GM12878 (cell line): Measurements from ENCODE around the gene NAA35. TPM values are rescaled to one million over a fixed set of nuclear protein-coding genes. Genes with fewer than 3 reads are reported as not detected.

ENCODE experiments used
- ATAC-seq: fragments of 200-7000 bp; cut with Tn5 transposase; 3 replicates; pipeline ENCODE4 v1.9.1; 2020; ENCODE audit warnings: mild to moderate bottlenecking, moderate library complexity
- BruUV-seq: library from RNA; stranded (reverse); fragments of 400-500 nt; replicated peaks from 2 replicates; lab custom pipeline; 2021; lab: Mats Ljungman, UMichigan
- CTCF ChIA-PET: fragments of 300-600 bp; sonication (Branson Sonifier 250); formaldehyde crosslinking; extraction: SDS; loops from one replicate; lab custom pipeline; 2021; ENCODE audit warnings: inconsistent platforms; lab: Yijun Ruan, JAX
- POLR2A ChIA-PET: fragments of 350-600 bp; formaldehyde crosslinking; extraction: SDS; loops from one replicate; lab custom pipeline; 2021; ENCODE audit warnings: inconsistent platforms; lab: Charles Lee
- RAD21 ChIA-PET: fragments of 300-600 bp; sonication (Branson Sonifier 250); formaldehyde crosslinking; loops from one replicate; lab custom pipeline; 2023; ENCODE audit warnings: antibody characterized with exemption; ENCODE audit not compliant: unreplicated experiment; lab: Charles Lee
- SMC1A ChIA-PET: fragments of 300-600 bp; sonication (Branson Sonifier 250); formaldehyde crosslinking; loops from one replicate; lab custom pipeline; 2023; ENCODE audit not compliant: unreplicated experiment, uncharacterized antibody; lab: Charles Lee
- DNase-seq: peaks from one replicate; pipeline ENCODE4 v3.0.0-alpha.2; 2011; ENCODE audit warnings: low read depth, low spot score
- FAIRE-seq: peaks from 3 replicates; lab custom pipeline; 2011; peaks lifted over from hg19 to GRCh38; lab: Jason Lieb, UNC
- H2AFZ ChIP-seq: 2 replicates; pipeline ENCODE4 v1.6.0; 2011; ENCODE audit warnings: low read depth, low read length, control low read depth; ENCODE audit not compliant: control insufficient read depth
- H3K27ac ChIP-seq: 2 replicates; pipeline ENCODE4 v1.5.1; 2011; ENCODE audit warnings: control low read depth; ENCODE audit not compliant: control insufficient read depth, insufficient read depth
- H3K27me3 ChIP-seq, 2 experiments: replicated peaks in 1 of 2; 2 replicates each; pipeline versions ENCODE4 v1.6.0 to v1.6.1; 2011; ENCODE audit warnings: low read length in 1 of 2; ENCODE audit not compliant: control insufficient read depth in 2 of 2, insufficient read depth in 2 of 2
- H3K36me3 ChIP-seq, 2 experiments: 2 replicates each; pipeline ENCODE4 v1.5.1; 2011; ENCODE audit warnings: low read length in 1 of 2; ENCODE audit not compliant: control insufficient read depth in 2 of 2, insufficient read depth in 2 of 2
- H3K4me1 ChIP-seq: 2 replicates; pipeline ENCODE4 v1.6.1; 2011; ENCODE audit warnings: mild to moderate bottlenecking, low read length, moderate library complexity, mixed read lengths; ENCODE audit not compliant: control insufficient read depth, insufficient read depth
- H3K4me2 ChIP-seq: 2 replicates; pipeline ENCODE4 v1.6.0; 2011; ENCODE audit warnings: control low read depth; ENCODE audit not compliant: control insufficient read depth, insufficient read depth
- H3K4me3 ChIP-seq: fragments of 200-600 bp; sonication (generic); 2 replicates; pipeline ENCODE4 v1.5.1; 2016
- H3K79me2 ChIP-seq: 2 replicates; pipeline ENCODE4 v1.6.0; 2011; ENCODE audit warnings: low read length; ENCODE audit not compliant: control insufficient read depth, insufficient read depth
- H3K9ac ChIP-seq: 2 replicates; pipeline ENCODE4 v1.8.0; 2011; ENCODE audit warnings: low read length, control low read depth, mixed read lengths; ENCODE audit not compliant: control insufficient read depth, insufficient read depth
- H3K9me3 ChIP-seq: replicated peaks from 3 replicates; pipeline ENCODE4 v1.5.1; 2011; ENCODE audit warnings: mild to moderate bottlenecking, low read length; ENCODE audit not compliant: control insufficient read depth, insufficient read depth
- H4K20me1 ChIP-seq: 2 replicates; pipeline ENCODE4 v1.6.0; 2011; ENCODE audit not compliant: control insufficient read depth, insufficient read depth
- CBX3 ChIP-seq: fragments of 200-600 bp; sonication (generic); IDR thresholded peaks from 2 replicates; pipeline ENCODE4 v1.6.1; 2016; ENCODE audit warnings: low read depth, borderline replicate concordance
- FOS ChIP-seq: IDR thresholded peaks from 3 replicates; pipeline ENCODE4 v1.6.1; 2011; ENCODE audit warnings: borderline replicate concordance; ENCODE audit not compliant: insufficient read length; ENCODE audit errors: extremely low read depth
- POLR2A ChIP-seq: IDR thresholded peaks from 2 replicates; pipeline ENCODE4 v1.6.1; 2011; ENCODE audit warnings: low read depth, mild to moderate bottlenecking, low read length
- SUPT20H ChIP-seq: IDR thresholded peaks from 2 replicates; pipeline ENCODE4 v1.6.1; 2011; ENCODE audit warnings: low read depth, mild to moderate bottlenecking, low read length, moderate library complexity, borderline replicate concordance; ENCODE audit not compliant: control insufficient read depth
- TAF1 ChIP-seq: IDR thresholded peaks from 2 replicates; pipeline ENCODE4 v1.6.1; 2011; ENCODE audit warnings: mild to moderate bottlenecking, low read depth, low read length, borderline replicate concordance
- YBX1 ChIP-seq: fragments of 450-650 bp; IDR thresholded peaks from 2 replicates; pipeline ENCODE4 v1.6.1; 2016; ENCODE audit warnings: antibody characterized with exemption
- whole genome bisulfite sequencing: methylation state at CpG from one replicate; pipeline ENCODE4 v1.1.6; 2016; ENCODE audit warnings: low lambda C conversion rate; ENCODE audit not compliant: insufficient replicate concordance, insufficient coverage; ENCODE audit errors: missing lambda C conversion rate; 5-methylcytosine and 5-hydroxymethylcytosine counted together
- in situ Hi-C: fragments of 300-500 bp; cut with MboI; formaldehyde crosslinking; loops from 9 replicates; pipeline ENCODE4 v1.14.3; 2018; ENCODE audit warnings: mixed read lengths
- intact Hi-C: fragments of 100-400 bp; cut with micrococcal nuclease; formaldehyde crosslinking; loops from one replicate; pipeline ENCODE4 v1.14.2; 2022; ENCODE audit not compliant: unreplicated experiment
- polyA plus RNA-seq, 11 experiments: library from polyadenylated mRNA; depleted of rRNA in 4 of 11; unstranded in 6 of 11; stranded (reverse) in 5 of 11; fragments of >200 nt; fragmentation: Nextera tagmentation in 4 of 11; fragmentation: Illumina TruSeq in 1 of 11; extraction: Ambion mirVana in 4 of 11; extraction: Trizol in 1 of 11; gene quantifications; 1 replicate in 1 of 11; 2 replicates in 10 of 11; pipeline versions ENCODE4 v1.2.1 to v1.2.3, GENCODE V29; 2011 to 2016; ENCODE audit warnings: inconsistent platforms in 2 of 11, missing spikeins in 2 of 11, low read depth in 1 of 11
- total RNA-seq, 4 experiments: library from RNA; depleted of rRNA in 3 of 4; stranded (reverse); fragments of >200 nt in 3 of 4; fragmentation: Illumina TruSeq in 1 of 4; extraction: Trizol in 1 of 4; gene quantifications; 2 replicates each; pipeline versions ENCODE4 v1.2.1 to v1.2.3, GENCODE V29; 2013 to 2021
- TF ChIP-seq, protein P1 (sequence below): fragments of 450-650 bp; conservative IDR thresholded peaks from 2 replicates; pipeline ENCODE4 v1.6.1; 2017; ENCODE audit warnings: mild to moderate bottlenecking, moderate library complexity
- TF ChIP-seq, protein P2 (sequence below): fragments of 150-350 bp; IDR thresholded peaks from 2 replicates; pipeline ENCODE4 v1.6.1; 2016; ENCODE audit warnings: low read depth, low read length

Gene NAA35
- total and polyA plus RNA-seq, 10 of the 15 experiments (the other 5 are each of a cell fraction or from before 2014, with no cell fraction given) = 15.5 to 38.0 (median 26.9) TPM

DNA sequence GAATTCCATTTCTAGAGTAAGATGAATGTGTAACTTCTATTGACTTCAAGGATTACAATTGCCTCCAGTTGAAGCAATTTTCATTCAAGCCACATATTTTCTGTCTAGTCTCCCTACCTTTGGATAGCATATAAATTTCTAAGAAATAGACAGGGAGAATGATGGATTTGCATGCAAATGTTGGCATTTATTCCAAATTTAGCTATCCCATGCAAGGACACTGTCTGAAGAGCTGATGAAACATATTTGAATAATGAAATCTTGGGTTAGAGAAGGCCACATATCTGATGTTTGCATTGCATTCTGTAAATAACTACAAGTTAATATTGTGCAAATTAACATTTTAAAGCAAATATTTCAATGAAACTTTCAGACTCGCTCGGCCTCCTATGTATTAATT, 36.0 kb upstream of the NAA35 start:
- Histone ChIP-seq H3K27me3 (no peaks in the 10 kb centered on the region; a peak in 1 of 4 replicates), H3K79me2 (no peaks in the 10 kb centered on the region), H4K20me1 (no peaks in the 10 kb centered on the region), H2AFZ (no peak overlapping the region), H3K36me3 (no peaks in the 10 kb centered on the region), H3K9me3 (no peaks in the 10 kb centered on the region), H3K27ac (no peak overlapping the region), H3K4me3 (no peak overlapping the region), H3K4me2 (no peak overlapping the region), H3K9ac (no peak overlapping the region), H3K4me1 (no peaks in the 10 kb centered on the region)
- POLR2A ChIA-PET = no interaction called here
- CTCF ChIA-PET = interaction anchor here (0.6 to 1.3 kb wide), 2 partner anchors 39 to 1781 kb away, joined by 3 read pairs; no protein-coding TSS in a partner anchor
- in situ Hi-C loops = no loop called here
- no peak for TF ChIP-seq CBX3
- no peak for TF ChIP-seq SUPT20H
- TF ChIP-seq YBX1 = no peak
- TF ChIP-seq, protein P1, sequence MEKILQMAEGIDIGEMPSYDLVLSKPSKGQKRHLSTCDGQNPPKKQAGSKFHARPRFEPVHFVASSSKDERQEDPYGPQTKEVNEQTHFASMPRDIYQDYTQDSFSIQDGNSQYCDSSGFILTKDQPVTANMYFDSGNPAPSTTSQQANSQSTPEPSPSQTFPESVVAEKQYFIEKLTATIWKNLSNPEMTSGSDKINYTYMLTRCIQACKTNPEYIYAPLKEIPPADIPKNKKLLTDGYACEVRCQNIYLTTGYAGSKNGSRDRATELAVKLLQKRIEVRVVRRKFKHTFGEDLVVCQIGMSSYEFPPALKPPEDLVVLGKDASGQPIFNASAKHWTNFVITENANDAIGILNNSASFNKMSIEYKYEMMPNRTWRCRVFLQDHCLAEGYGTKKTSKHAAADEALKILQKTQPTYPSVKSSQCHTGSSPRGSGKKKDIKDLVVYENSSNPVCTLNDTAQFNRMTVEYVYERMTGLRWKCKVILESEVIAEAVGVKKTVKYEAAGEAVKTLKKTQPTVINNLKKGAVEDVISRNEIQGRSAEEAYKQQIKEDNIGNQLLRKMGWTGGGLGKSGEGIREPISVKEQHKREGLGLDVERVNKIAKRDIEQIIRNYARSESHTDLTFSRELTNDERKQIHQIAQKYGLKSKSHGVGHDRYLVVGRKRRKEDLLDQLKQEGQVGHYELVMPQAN = no peak
- FAIRE-seq (no peak), DNase-seq (no peak), ATAC-seq (no peak)
- RAD21 ChIA-PET = no interaction called here
- intact Hi-C loops = loop anchor here (10.0 kb wide), 1 partner anchor 80 kb away; no protein-coding TSS in a partner anchor
- no TSS peak for BruUV-seq
- SMC1A ChIA-PET = no interaction called here
- 77% methylated on average over 2 of the region's 2 CpGs for WGBS

DNA sequence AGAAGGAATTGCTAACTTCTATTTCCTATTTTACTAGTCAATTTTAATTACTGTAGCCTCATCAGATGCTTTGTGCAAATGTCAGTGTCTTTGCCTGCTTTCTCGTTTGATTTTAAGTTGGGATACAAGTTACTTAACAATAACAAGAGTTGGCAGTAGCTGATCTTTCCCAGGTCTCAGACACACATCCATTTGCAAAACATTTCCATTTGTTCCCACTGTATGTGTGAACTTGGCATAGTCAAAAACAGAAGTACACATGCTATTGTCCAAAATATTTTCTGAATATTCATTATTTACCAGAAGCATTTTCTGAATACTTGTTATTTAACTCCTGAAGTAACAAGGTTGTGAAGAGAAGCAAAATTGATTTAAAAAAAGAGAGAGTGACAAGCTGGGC, 35.0 kb upstream of the NAA35 start:
- Histone ChIP-seq H3K9me3 (no peaks in the 10 kb centered on the region), H3K79me2 (no peaks in the 10 kb centered on the region), H3K36me3 (no peaks in the 10 kb centered on the region), H3K27ac (no peak overlapping the region), H3K27me3 (no peaks in the 10 kb centered on the region; a peak in 1 of 4 replicates), H2AFZ (no peak overlapping the region), H4K20me1 (no peaks in the 10 kb centered on the region), H3K4me3 (no peak overlapping the region), H3K4me2 (no peak overlapping the region), H3K9ac (no peak overlapping the region), H3K4me1 (no peaks in the 10 kb centered on the region)
- no peak for FAIRE-seq
- in situ Hi-C loops = no loop called here
- no TSS peak for BruUV-seq
- no peak for DNase-seq
- 81% methylated on average over 1 of the region's 1 CpG for WGBS
- intact Hi-C loops = loop anchor here (10.0 kb wide), 1 partner anchor 81 kb away; no protein-coding TSS in a partner anchor
- ChIA-PET CTCF (interaction anchor here (0.5 kb wide), 1 partner anchor 16 kb away, joined by 3 read pairs; no protein-coding TSS in a partner anchor), SMC1A (no interaction called here), RAD21 (no interaction called here), POLR2A (no interaction called here)
- TF ChIP-seq, protein P2, sequence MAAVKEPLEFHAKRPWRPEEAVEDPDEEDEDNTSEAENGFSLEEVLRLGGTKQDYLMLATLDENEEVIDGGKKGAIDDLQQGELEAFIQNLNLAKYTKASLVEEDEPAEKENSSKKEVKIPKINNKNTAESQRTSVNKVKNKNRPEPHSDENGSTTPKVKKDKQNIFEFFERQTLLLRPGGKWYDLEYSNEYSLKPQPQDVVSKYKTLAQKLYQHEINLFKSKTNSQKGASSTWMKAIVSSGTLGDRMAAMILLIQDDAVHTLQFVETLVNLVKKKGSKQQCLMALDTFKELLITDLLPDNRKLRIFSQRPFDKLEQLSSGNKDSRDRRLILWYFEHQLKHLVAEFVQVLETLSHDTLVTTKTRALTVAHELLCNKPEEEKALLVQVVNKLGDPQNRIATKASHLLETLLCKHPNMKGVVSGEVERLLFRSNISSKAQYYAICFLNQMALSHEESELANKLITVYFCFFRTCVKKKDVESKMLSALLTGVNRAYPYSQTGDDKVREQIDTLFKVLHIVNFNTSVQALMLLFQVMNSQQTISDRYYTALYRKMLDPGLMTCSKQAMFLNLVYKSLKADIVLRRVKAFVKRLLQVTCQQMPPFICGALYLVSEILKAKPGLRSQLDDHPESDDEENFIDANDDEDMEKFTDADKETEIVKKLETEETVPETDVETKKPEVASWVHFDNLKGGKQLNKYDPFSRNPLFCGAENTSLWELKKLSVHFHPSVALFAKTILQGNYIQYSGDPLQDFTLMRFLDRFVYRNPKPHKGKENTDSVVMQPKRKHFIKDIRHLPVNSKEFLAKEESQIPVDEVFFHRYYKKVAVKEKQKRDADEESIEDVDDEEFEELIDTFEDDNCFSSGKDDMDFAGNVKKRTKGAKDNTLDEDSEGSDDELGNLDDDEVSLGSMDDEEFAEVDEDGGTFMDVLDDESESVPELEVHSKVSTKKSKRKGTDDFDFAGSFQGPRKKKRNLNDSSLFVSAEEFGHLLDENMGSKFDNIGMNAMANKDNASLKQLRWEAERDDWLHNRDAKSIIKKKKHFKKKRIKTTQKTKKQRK = no peak
- TF ChIP-seq FOS (no peak), TAF1 (no peak), POLR2A (no peak)
- ATAC-seq = no peak
